Measurements from ENCODE around the gene DCP1A. TPM values are rescaled to one million over a fixed set of nuclear protein-coding genes. Genes with fewer than 3 reads are reported as not detected.

The DCP1A gene
- total and polyA plus RNA-seq, 2 of the 13 experiments (the other 11 are each of a cell fraction or from before 2014, with no cell fraction given), result 14.2 to 41.2 TPM

DNA sequence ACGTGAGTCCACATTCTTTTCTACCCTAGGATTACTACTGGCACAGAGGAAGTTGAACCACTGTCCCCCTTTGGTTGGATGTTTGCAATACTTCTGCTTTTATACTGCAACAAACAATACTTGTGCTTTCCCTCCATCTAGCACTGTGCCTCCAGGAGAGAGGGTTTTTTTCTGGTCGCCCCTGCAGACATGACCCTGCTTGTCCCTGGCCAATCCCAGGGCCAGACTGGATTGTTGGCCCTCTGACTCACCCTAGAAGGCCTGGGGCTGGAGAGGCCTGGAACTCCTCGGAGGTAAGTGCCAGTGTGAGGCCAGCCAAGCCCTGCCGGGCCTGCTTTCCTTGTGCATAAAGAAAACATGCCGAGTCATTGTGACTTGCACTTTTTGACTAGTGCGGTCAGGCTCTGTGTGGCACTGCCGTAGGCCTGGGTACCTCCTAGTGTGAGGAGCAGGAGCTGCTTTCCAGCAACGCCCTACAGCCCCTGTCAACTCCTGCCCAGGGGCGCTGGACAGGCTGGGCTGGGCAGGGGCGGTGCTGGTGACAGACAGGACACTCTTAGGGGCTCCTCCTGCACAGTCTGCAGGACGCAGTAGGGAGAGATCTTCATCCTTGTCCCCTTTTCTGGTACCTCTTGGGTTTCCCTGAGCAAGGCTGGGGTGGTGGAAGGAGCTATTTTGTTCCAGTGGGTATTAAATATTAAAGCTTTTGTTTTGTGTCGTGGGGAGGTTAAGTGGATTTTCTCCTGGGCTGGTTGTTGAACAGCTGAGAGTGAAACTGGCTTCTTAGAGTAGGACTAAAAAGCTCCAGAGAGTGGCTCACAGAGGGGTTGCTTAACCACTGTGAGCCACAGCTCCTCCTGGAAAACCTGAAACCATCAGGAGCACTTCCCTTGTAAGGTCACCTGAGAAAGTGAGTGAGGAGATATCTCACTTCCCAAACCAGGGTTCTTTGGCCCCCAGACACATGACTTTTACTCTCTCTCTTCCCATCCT is 77.2 kb downstream of the DCP1A start (continued):
- TF ChIP-seq ZNF766 (CRISPR knock-in tag; IDR thresholded peaks at IDR 0.05; ENCODE audit: borderline replicate concordance) (no peak), RORA (CRISPR knock-in tag; IDR thresholded peaks at IDR 0.05) (no peak), ZSCAN30 (CRISPR knock-in tag; IDR thresholded peaks at IDR 0.05) (no peak), RXRB (CRISPR knock-in tag; IDR thresholded peaks at IDR 0.05; ENCODE audit: borderline replicate concordance) (0 out of 2 replicates have a peak, but pooled peaks have one; percentile 34), XBP1 (CRISPR knock-in tag; IDR thresholded peaks at IDR 0.05) (no peak), MEF2D (CRISPR knock-in tag; IDR thresholded peaks at IDR 0.05) (no peak), NR2C2 (CRISPR knock-in tag; IDR thresholded peaks at IDR 0.05; ENCODE audit: borderline replicate concordance) (peak; percentile 35; the same call in 1 of the 2 replicates), ZNF317 (CRISPR knock-in tag; IDR thresholded peaks at IDR 0.05) (0 out of 2 replicates have a peak, but pooled peaks have one; percentile 45), ARNT (IDR thresholded peaks at IDR 0.05) (no peak), SP5 (CRISPR knock-in tag; IDR thresholded peaks at IDR 0.05; ENCODE audit: borderline replicate concordance, low read depth) (peak; percentile 36; the same call in 1 of the 2 replicates), KMT2A (CRISPR knock-in tag; IDR thresholded peaks at IDR 0.05) (peak; percentile 35; the same call in 1 of the 2 replicates), NPAS2 (CRISPR knock-in tag; IDR thresholded peaks at IDR 0.05; ENCODE audit: borderline replicate concordance) (no peak)
- TF ChIP-seq, protein P1, sequence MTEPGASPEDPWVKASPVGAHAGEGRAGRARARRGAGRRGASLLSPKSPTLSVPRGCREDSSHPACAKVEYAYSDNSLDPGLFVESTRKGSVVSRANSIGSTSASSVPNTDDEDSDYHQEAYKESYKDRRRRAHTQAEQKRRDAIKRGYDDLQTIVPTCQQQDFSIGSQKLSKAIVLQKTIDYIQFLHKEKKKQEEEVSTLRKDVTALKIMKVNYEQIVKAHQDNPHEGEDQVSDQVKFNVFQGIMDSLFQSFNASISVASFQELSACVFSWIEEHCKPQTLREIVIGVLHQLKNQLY (CRISPR knock-in tag; IDR thresholded peaks at IDR 0.05), result no peak
- TF ChIP-seq, protein P2, sequence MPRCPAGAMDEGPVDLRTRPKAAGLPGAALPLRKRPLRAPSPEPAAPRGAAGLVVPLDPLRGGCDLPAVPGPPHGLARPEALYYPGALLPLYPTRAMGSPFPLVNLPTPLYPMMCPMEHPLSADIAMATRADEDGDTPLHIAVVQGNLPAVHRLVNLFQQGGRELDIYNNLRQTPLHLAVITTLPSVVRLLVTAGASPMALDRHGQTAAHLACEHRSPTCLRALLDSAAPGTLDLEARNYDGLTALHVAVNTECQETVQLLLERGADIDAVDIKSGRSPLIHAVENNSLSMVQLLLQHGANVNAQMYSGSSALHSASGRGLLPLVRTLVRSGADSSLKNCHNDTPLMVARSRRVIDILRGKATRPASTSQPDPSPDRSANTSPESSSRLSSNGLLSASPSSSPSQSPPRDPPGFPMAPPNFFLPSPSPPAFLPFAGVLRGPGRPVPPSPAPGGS (CRISPR knock-in tag; IDR thresholded peaks at IDR 0.05), result no peak
- TF ChIP-seq, protein P3, sequence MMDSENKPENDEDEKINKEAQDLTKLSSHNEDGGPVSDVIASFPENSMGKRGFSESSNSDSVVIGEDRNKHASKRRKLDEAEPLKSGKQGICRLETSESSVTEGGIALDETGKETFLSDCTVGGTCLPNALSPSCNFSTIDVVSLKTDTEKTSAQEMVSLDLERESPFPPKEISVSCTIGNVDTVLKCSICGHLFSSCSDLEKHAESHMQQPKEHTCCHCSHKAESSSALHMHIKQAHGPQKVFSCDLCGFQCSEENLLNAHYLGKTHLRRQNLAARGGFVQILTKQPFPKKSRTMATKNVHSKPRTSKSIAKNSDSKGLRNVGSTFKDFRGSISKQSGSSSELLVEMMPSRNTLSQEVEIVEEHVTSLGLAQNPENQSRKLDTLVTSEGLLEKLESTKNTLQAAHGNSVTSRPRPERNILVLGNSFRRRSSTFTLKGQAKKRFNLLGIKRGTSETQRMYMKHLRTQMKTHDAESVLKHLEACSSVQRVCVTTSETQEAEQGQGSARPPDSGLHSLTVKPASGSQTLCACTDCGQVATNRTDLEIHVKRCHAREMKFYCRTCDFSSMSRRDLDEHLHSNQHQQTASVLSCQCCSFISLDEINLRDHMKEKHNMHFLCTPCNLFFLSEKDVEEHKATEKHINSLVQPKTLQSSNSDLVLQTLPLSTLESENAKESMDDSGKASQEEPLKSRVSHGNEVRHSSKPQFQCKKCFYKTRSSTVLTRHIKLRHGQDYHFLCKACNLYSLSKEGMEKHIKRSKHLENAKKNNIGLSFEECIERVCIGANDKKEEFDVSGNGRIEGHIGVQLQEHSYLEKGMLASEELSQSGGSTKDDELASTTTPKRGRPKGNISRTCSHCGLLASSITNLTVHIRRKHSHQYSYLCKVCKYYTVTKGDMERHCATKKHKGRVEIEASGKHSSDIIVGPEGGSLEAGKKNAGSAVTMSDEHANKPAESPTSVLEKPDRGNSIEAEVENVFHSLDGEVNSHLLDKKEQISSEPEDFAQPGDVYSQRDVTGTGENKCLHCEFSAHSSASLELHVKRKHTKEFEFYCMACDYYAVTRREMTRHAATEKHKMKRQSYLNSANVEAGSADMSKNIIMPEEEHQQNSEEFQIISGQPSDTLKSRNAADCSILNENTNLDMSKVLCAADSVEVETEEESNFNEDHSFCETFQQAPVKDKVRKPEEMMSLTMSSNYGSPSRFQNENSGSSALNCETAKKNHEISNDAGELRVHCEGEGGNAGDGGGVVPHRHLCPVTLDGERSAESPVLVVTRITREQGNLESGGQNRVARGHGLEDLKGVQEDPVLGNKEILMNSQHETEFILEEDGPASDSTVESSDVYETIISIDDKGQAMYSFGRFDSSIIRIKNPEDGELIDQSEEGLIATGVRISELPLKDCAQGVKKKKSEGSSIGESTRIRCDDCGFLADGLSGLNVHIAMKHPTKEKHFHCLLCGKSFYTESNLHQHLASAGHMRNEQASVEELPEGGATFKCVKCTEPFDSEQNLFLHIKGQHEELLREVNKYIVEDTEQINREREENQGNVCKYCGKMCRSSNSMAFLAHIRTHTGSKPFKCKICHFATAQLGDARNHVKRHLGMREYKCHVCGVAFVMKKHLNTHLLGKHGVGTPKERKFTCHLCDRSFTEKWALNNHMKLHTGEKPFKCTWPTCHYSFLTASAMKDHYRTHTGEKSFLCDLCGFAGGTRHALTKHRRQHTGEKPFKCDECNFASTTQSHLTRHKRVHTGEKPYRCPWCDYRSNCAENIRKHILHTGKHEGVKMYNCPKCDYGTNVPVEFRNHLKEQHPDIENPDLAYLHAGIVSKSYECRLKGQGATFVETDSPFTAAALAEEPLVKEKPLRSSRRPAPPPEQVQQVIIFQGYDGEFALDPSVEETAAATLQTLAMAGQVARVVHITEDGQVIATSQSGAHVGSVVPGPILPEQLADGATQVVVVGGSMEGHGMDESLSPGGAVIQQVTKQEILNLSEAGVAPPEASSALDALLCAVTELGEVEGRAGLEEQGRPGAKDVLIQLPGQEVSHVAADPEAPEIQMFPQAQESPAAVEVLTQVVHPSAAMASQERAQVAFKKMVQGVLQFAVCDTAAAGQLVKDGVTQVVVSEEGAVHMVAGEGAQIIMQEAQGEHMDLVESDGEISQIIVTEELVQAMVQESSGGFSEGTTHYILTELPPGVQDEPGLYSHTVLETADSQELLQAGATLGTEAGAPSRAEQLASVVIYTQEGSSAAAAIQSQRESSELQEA (CRISPR knock-in tag; IDR thresholded peaks at IDR 0.05; ENCODE audit: not compliant biosample characterization), result no peak
- TF ChIP-seq, protein P4, sequence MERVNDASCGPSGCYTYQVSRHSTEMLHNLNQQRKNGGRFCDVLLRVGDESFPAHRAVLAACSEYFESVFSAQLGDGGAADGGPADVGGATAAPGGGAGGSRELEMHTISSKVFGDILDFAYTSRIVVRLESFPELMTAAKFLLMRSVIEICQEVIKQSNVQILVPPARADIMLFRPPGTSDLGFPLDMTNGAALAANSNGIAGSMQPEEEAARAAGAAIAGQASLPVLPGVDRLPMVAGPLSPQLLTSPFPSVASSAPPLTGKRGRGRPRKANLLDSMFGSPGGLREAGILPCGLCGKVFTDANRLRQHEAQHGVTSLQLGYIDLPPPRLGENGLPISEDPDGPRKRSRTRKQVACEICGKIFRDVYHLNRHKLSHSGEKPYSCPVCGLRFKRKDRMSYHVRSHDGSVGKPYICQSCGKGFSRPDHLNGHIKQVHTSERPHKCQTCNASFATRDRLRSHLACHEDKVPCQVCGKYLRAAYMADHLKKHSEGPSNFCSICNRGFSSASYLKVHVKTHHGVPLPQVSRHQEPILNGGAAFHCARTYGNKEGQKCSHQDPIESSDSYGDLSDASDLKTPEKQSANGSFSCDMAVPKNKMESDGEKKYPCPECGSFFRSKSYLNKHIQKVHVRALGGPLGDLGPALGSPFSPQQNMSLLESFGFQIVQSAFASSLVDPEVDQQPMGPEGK (CRISPR knock-in tag; IDR thresholded peaks at IDR 0.05), result no peak
